HS-5 (cell line): ENCODE results near the gene PSMG2.

ENCODE experiments used
- DNase-seq: peaks from one replicate; pipeline ENCODE4 v3.0.0-alpha.2; 2012; ENCODE audit warnings: low read depth

Gene PSMG2

GRCh38 chr18:12702221-12703095 lies at the start of gene PSMG2, which contains the start of gene CEP76:
Gene PSMG2 (plus strand): TSS chr18:12703042. CDS start chr18:12703108, 66 bp downstream.
Gene CEP76 (minus strand): TSS chr18:12702723. CDS start chr18:12702548, 175 bp downstream.
- DNase-seq: no peak

- DNase-seq: no peak
Observed at GRCh38 chr18:12654971-12655370, 47.9 kb upstream of the PSMG2 start.

GRCh38 chr18:12656605-12656937 lies 46.3 kb upstream of the PSMG2 start:
- DNase-seq: no peak

GRCh38 chr18:12656938-12657683 lies 45.7 kb upstream of the PSMG2 start:
- DNase-seq: no peak

- no peak for DNase-seq
Observed at GRCh38 chr18:12657684-12658425, 45.0 kb upstream of the PSMG2 start, which contains the start of gene SPIRE1. Gene SPIRE1 (minus strand): TSS chr18:12658107. CDS start chr18:12657866, 241 bp downstream.

GRCh38 chr18:12658426-12659138 lies 44.3 kb upstream of the PSMG2 start:
- no peak for DNase-seq

GRCh38 chr18:12659904-12660605 lies 42.8 kb upstream of the PSMG2 start:
- no peak for DNase-seq

GRCh38 chr18:12668041-12668440 lies 34.8 kb upstream of the PSMG2 start:
- DNase-seq: no peak

- no peak for DNase-seq
Observed at GRCh38 chr18:12679183-12679786, 23.6 kb upstream of the PSMG2 start.

GRCh38 chr18:12686100-12686499 lies 16.7 kb upstream of the PSMG2 start:
- DNase-seq: no peak

- no peak for DNase-seq
Observed at GRCh38 chr18:12689256-12689850, 13.5 kb upstream of the PSMG2 start.

GRCh38 chr18:12692206-12692605 lies 10.6 kb upstream of the PSMG2 start:
- no peak for DNase-seq

- DNase-seq: no peak
Observed at GRCh38 chr18:12694032-12694431, 8.8 kb upstream of the PSMG2 start.

- DNase-seq: no peak
Observed at GRCh38 chr18:12699747-12700146, 3.1 kb upstream of the PSMG2 start.

- no peak for DNase-seq
Observed at GRCh38 chr18:12701161-12701560, 1.7 kb upstream of the PSMG2 start.

GRCh38 chr18:12703096-12703567 lies 290 bp downstream of the PSMG2 start:
- no peak for DNase-seq

GRCh38 chr18:12703664-12704063 lies 822 bp downstream of the PSMG2 start:
- DNase-seq: no peak

- no peak for DNase-seq
Observed at GRCh38 chr18:12711446-12711845, 8.6 kb downstream of the PSMG2 start.

- DNase-seq: no peak
Observed at GRCh38 chr18:12721495-12722275, 18.8 kb downstream of the PSMG2 start.
